ENCODE results near the gene CD160. TPM values are rescaled to one million over a fixed set of nuclear protein-coding genes. Genes with fewer than 3 reads are reported as not detected.
"Not testable (repeated sequence)": the region's sequence is repeated elsewhere in the genome, so short reads cannot be mapped to it uniquely, and the experiment has no call there.

Gene CD160
- total RNA-seq, 2 donors from 2014 or later, result not detected

DNA sequence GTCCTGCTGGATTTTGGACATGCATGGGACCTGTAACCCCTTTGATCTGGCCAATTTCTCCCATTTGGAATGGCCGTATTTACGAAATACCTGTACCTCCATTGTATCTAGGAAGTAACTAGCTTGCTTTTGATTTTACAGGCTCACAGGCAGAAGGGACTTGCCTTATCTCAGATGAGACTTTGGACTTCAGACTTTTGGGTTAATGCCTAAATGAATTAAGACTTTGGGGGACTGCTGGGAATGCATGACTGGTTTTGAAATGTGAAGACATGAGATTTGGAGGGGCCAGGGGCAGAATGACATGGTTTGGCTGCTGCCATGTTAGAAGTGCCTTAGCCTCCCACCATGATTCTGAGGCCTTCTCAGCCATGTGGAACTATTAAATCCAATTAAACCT lies 42.7 kb downstream of the CD160 start:
- H3K9ac ChIP-seq (ENCODE audit: extremely low read depth, low read length, poor library complexity, severe bottlenecking); H3K27me3 Mint-ChIP-seq (ENCODE audit: insufficient read depth); H3K4me3 Mint-ChIP-seq; H3K4me1 ChIP-seq (ENCODE audit: control insufficient read depth, insufficient read depth, low read length); H3K4me1 Mint-ChIP-seq; H3K27ac ChIP-seq (ENCODE audit: low read depth, low read length); DNase-seq; H3K27ac Mint-ChIP-seq; H3K27me3 ChIP-seq (ENCODE audit: control insufficient read depth, insufficient read depth, low read length, poor library complexity, severe bottlenecking): not testable (repeated sequence)
- H3K36me3 ChIP-seq (ENCODE audit: control insufficient read depth, insufficient read depth, low read length), result peaks cover 64% of the 10 kb centered on the region
- H3K4me3 ChIP-seq (ENCODE audit: low read length), result peak overlapping the region; percentile 70
- 95 to 100% methylated on average over 2 of the region's 2 CpGs for WGBS, 2 experiments (ENCODE audit: insufficient coverage in 1 of 2, insufficient read length in 1 of 2)
- Mint-ChIP-seq H3K9me3 (peaks cover 56% of the 10 kb centered on the region), H3K36me3 (ENCODE audit: low read depth) (peaks cover 79% of the 10 kb centered on the region)
- H3K9me3 ChIP-seq (ENCODE audit: control insufficient read depth, low read length), result peaks cover 48% of the 10 kb centered on the region

DNA sequence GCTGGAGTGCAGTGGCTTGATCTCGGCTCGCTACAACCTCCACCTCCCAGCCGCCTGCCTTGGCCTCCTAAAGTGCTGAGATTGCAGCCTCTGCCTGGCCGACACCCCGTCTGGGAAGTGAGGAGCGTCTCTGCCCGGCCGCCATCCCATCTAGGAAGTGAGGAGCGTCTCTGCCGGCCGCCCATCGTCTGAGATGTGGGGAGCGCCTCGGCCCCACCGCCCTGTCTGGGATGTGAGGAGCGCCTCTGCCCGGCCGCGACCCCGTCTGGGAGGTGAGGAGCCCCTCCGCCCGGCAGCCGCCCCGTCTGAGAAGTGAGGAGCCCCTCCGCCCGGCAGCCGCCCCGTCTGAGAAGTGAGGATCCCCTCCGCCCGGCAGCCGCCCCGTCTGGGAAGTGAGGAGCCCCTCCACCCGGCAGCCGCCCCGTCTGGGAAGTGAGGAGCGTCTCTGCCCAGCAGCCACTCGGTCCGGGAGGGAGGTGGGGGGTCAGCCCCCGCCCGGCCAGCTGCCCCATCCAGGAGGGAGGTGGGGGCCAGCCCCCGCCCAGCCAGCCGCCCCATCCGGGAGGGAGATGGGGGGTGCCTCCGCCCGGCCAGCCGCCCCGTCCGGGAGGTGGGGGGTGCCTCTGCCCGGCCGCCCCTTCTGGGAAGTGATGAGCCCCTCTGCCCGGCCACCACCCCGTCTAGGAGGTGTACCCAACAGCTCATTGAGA lies 45.1 kb downstream of the CD160 start:
- not testable (repeated sequence) for H3K27ac ChIP-seq (ENCODE audit: low read depth, low read length); H3K9ac ChIP-seq (ENCODE audit: extremely low read depth, low read length, poor library complexity, severe bottlenecking); H3K27me3 Mint-ChIP-seq (ENCODE audit: insufficient read depth); H3K4me3 ChIP-seq (ENCODE audit: low read length); H3K4me1 ChIP-seq (ENCODE audit: control insufficient read depth, insufficient read depth, low read length); H3K27me3 ChIP-seq (ENCODE audit: control insufficient read depth, insufficient read depth, low read length, poor library complexity, severe bottlenecking); DNase-seq; H3K4me1 Mint-ChIP-seq; H3K4me3 Mint-ChIP-seq
- Mint-ChIP-seq H3K9me3 (peaks cover 69% of the 10 kb centered on the region), H3K36me3 (ENCODE audit: low read depth) (peaks cover 74% of the 10 kb centered on the region), H3K27ac (peak overlapping the region; percentile 75)
- Histone ChIP-seq H3K9me3 (ENCODE audit: control insufficient read depth, low read length) (peaks cover 58% of the 10 kb centered on the region), H3K36me3 (ENCODE audit: control insufficient read depth, insufficient read depth, low read length) (peaks cover 52% of the 10 kb centered on the region)
- WGBS, 2 experiments (ENCODE audit: insufficient coverage in 1 of 2, insufficient read length in 1 of 2), result 90 to 94% methylated on average over 17 to 52 of the region's 52 CpGs

DNA sequence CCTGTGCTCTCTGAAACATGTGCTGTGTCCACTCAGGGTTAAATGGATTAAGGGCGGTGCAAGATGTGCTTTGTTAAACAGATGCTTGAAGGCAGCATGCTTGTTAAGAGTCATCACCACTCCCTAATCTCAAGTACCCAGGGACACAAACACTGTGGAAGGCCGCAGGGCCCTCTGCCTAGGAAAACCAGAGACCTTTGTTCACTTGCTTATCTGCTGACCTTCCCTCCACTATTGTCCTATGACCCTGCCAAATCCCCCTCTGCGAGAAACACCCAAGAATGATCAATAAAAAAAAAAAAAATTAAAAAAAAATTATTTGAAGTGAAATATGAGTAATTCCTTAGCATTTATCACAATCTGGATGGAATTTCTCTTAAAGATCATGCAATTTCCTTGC lies 45.8 kb downstream of the CD160 start:
- H3K27ac Mint-ChIP-seq; DNase-seq; H3K4me1 Mint-ChIP-seq; H3K27me3 Mint-ChIP-seq (ENCODE audit: insufficient read depth); H3K27me3 ChIP-seq (ENCODE audit: control insufficient read depth, insufficient read depth, low read length, poor library complexity, severe bottlenecking); H3K4me1 ChIP-seq (ENCODE audit: control insufficient read depth, insufficient read depth, low read length); H3K27ac ChIP-seq (ENCODE audit: low read depth, low read length); H3K4me3 Mint-ChIP-seq: not testable (repeated sequence)
- H3K36me3 Mint-ChIP-seq (ENCODE audit: low read depth), result peaks cover 69% of the 10 kb centered on the region
- WGBS, 2 experiments (ENCODE audit: insufficient coverage in 1 of 2, insufficient read length in 1 of 2), result no CpG with 5 or more reads among the region's 3 CpGs
- peaks cover 62% of the 10 kb centered on the region for H3K9me3 Mint-ChIP-seq
- Histone ChIP-seq H3K36me3 (ENCODE audit: control insufficient read depth, insufficient read depth, low read length) (peaks cover 51% of the 10 kb centered on the region), H3K9me3 (ENCODE audit: control insufficient read depth, low read length) (peaks cover 50% of the 10 kb centered on the region), H3K9ac (ENCODE audit: extremely low read depth, low read length, poor library complexity, severe bottlenecking) (peak overlapping the region; percentile 66), H3K4me3 (ENCODE audit: low read length) (peak overlapping the region; percentile 60)

DNA sequence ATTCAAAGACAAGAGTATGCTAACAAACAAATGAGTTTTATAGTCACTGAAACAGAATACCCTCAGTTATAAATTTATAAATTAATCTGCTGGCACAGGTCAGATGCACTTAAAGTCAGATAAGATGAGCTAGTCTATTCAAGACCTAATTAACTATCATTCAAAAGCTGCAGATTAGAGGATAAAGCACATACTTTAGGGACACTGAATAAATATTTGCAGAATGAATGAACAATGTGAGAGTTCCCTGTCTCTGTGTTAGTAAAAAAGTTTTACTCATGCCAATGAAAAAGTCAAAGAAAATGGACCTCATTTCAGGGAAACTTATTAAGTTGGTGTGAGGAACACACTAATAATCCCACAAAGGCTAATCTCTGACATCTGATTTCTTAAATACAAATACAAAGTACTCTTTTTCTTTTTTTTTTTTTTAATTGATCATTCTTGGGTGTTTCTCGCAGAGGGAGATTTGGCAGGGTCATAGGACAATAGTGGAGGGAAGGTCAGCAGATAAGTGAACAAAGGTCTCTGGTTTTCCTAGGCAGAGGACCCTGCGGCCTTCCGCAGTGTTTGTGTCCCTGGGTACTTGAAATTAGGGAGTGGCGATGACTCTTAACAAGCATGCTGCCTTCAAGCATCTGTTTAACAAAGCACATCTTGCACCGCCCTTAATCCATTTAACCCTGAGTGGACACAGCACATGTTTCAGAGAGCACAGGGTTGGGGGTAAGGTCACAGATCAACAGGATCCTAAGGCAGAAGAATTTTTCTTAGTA lies 46.5 kb downstream of the CD160 start:
- peaks cover 69% of the 10 kb centered on the region for H3K36me3 Mint-ChIP-seq (ENCODE audit: low read depth)

DNA sequence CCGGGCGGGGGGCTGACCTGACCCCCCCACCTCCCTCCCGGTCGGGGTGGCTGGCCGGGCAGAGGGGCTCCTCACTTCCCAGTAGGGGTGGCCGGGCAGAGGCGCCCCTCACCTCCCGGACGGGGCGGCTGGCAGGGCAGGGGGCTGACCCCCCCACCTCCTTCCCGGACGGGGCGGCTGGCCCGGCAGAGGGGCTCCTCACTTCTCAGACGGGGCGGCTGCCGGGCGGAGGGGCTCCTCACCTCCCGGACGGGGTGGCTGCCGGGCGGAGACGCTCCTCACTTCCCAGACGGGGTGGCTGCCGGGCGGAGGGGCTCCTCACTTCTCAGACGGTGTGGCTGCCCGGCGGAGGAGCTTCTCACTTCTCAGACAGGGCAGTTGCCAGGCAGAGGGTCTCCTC lies 47.6 kb downstream of the CD160 start:
- Histone ChIP-seq H3K9me3 (ENCODE audit: control insufficient read depth, low read length) (peaks cover 44% of the 10 kb centered on the region), H3K36me3 (ENCODE audit: control insufficient read depth, insufficient read depth, low read length) (peaks cover 51% of the 10 kb centered on the region)
- not testable (repeated sequence) for H3K27me3 Mint-ChIP-seq (ENCODE audit: insufficient read depth); H3K4me1 Mint-ChIP-seq; DNase-seq; H3K9ac ChIP-seq (ENCODE audit: extremely low read depth, low read length, poor library complexity, severe bottlenecking); H3K27ac Mint-ChIP-seq; H3K27me3 ChIP-seq (ENCODE audit: control insufficient read depth, insufficient read depth, low read length, poor library complexity, severe bottlenecking); H3K4me3 Mint-ChIP-seq; H3K4me1 ChIP-seq (ENCODE audit: control insufficient read depth, insufficient read depth, low read length); H3K4me3 ChIP-seq (ENCODE audit: low read length); H3K27ac ChIP-seq (ENCODE audit: low read depth, low read length)
- WGBS, 2 experiments (ENCODE audit: insufficient coverage in 1 of 2, insufficient read length in 1 of 2), result 93 to 96% methylated on average over 8 to 29 of the region's 29 CpGs
- Mint-ChIP-seq H3K9me3 (peaks cover 44% of the 10 kb centered on the region), H3K36me3 (ENCODE audit: low read depth) (peaks cover 69% of the 10 kb centered on the region)

More for the DNA sequence above, 46.5 kb downstream of the CD160 start:
- not testable (repeated sequence) for H3K27me3 Mint-ChIP-seq (ENCODE audit: insufficient read depth); H3K27ac ChIP-seq (ENCODE audit: low read depth, low read length); H3K27me3 ChIP-seq (ENCODE audit: control insufficient read depth, insufficient read depth, low read length, poor library complexity, severe bottlenecking); H3K4me1 Mint-ChIP-seq; H3K4me1 ChIP-seq (ENCODE audit: control insufficient read depth, insufficient read depth, low read length); DNase-seq
- whole genome bisulfite sequencing, 2 experiments (ENCODE audit: insufficient coverage in 1 of 2, insufficient read length in 1 of 2), result no CpG with 5 or more reads among the region's 5 CpGs
- peaks cover 56% of the 10 kb centered on the region for H3K9me3 Mint-ChIP-seq
- Histone ChIP-seq H3K36me3 (ENCODE audit: control insufficient read depth, insufficient read depth, low read length) (peaks cover 51% of the 10 kb centered on the region), H3K9ac (ENCODE audit: extremely low read depth, low read length, poor library complexity, severe bottlenecking) (peak overlapping the region; percentile 66), H3K4me3 (ENCODE audit: low read length) (peak overlapping the region; percentile 60), H3K9me3 (ENCODE audit: control insufficient read depth, low read length) (peaks cover 44% of the 10 kb centered on the region)
- H3K27ac Mint-ChIP-seq, result peak overlapping the region; percentile 70
- peak overlapping the region; percentile 26 for H3K4me3 Mint-ChIP-seq

DNA sequence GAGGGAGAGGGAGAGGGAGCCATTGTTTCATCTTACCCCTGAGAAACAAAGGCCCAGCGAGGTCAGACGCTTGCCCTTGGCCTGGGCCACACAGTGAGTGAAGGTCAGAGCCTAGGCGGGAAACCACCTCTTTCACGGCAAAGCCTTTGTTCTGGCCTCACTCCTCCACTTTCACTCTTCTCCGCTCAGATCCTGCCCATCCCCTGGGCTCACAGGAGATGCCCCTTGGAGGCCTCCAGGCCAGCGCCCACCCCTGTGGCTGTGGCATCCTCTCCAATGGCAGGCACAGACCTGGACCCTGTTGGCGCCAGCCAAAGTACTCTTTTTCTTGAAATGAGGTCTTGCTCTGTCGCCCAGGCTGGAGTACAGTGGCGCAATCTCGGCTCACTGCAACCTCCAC lies 48.7 kb downstream of the CD160 start:
- H3K27ac Mint-ChIP-seq; H3K4me3 Mint-ChIP-seq; H3K27ac ChIP-seq (ENCODE audit: low read depth, low read length); H3K27me3 ChIP-seq (ENCODE audit: control insufficient read depth, insufficient read depth, low read length, poor library complexity, severe bottlenecking); DNase-seq; H3K27me3 Mint-ChIP-seq (ENCODE audit: insufficient read depth); H3K4me1 Mint-ChIP-seq; H3K4me3 ChIP-seq (ENCODE audit: low read length); H3K9ac ChIP-seq (ENCODE audit: extremely low read depth, low read length, poor library complexity, severe bottlenecking); H3K4me1 ChIP-seq (ENCODE audit: control insufficient read depth, insufficient read depth, low read length): not testable (repeated sequence)
- peaks cover 36% of the 10 kb centered on the region for H3K9me3 Mint-ChIP-seq
- WGBS, 2 experiments (ENCODE audit: insufficient coverage in 1 of 2, insufficient read length in 1 of 2), result 80 to 97% methylated on average over 1 to 8 of the region's 10 CpGs
- H3K36me3 ChIP-seq (ENCODE audit: control insufficient read depth, insufficient read depth, low read length), result peaks cover 52% of the 10 kb centered on the region
- H3K9me3 ChIP-seq (ENCODE audit: control insufficient read depth, low read length), result peaks cover 45% of the 10 kb centered on the region
- peaks cover 72% of the 10 kb centered on the region for H3K36me3 Mint-ChIP-seq (ENCODE audit: low read depth)
